HepG2 (cell line): Measurements from ENCODE around the gene SNX4. TPM values are rescaled to one million over a fixed set of nuclear protein-coding genes. Genes with fewer than 3 reads are reported as not detected.

Source experiments
- KDM5B ChIP-seq: sonication (generic); formaldehyde crosslinking; IDR thresholded peaks from 2 replicates; pipeline ENCODE4 v1.4.0; 2020; ENCODE audit warnings: missing genetic modification reagents, mild to moderate bottlenecking, borderline replicate concordance
- MXI1 ChIP-seq: IDR thresholded peaks from 3 replicates; pipeline ENCODE4 v1.6.1; 2012; ENCODE audit warnings: low read depth, low read length, inconsistent platforms, borderline replicate concordance
- MYNN ChIP-seq: sonication (generic); formaldehyde crosslinking; IDR thresholded peaks from 2 replicates; pipeline ENCODE4 v1.4.0; 2020; ENCODE audit warnings: mild to moderate bottlenecking, low read depth, missing genetic modification reagents
- NFIB ChIP-seq: sonication (generic); formaldehyde crosslinking; IDR thresholded peaks from 2 replicates; pipeline ENCODE4 v1.9.0; 2021; ENCODE audit warnings: missing genetic modification reagents, mild to moderate bottlenecking, borderline replicate concordance
- NONO ChIP-seq, 2 experiments: fragments of 450-650 bp in 1 of 2; sonication (generic) in 1 of 2; formaldehyde crosslinking in 1 of 2; IDR thresholded peaks in 1 of 2; conservative IDR thresholded peaks in 1 of 2; 2 replicates each; pipeline versions ENCODE4 v1.6.1 to v1.8.0; 2017 to 2022; ENCODE audit warnings: mild to moderate bottlenecking in 1 of 2, missing genetic modification reagents in 1 of 2, moderate library complexity in 1 of 2
- ZC3H4 ChIP-seq: sonication (generic); formaldehyde crosslinking; IDR thresholded peaks from 2 replicates; pipeline ENCODE4 v1.4.0; 2020; ENCODE audit warnings: missing genetic modification reagents, borderline replicate concordance
- ZMYM3 ChIP-seq: sonication (generic); formaldehyde crosslinking; IDR thresholded peaks from 2 replicates; pipeline ENCODE4 v1.5.1; 2020; ENCODE audit warnings: mild to moderate bottlenecking, missing genetic modification reagents
- ZNF598 ChIP-seq: sonication (generic); formaldehyde crosslinking; IDR thresholded peaks from 2 replicates; pipeline ENCODE4 v1.5.1; 2020; ENCODE audit warnings: mild to moderate bottlenecking, missing genetic modification reagents, borderline replicate concordance
- ZNF616 ChIP-seq: sonication (generic); formaldehyde crosslinking; IDR thresholded peaks from 2 replicates; pipeline ENCODE4 v1.5.0; 2020; ENCODE audit warnings: low read depth, mild to moderate bottlenecking, missing genetic modification reagents
- polyA plus RNA-seq, 8 experiments: library from polyadenylated mRNA; depleted of rRNA in 3 of 8; stranded (reverse) in 7 of 8; unstranded in 1 of 8; fragments of >200 nt; fragmentation: Illumina TruSeq in 4 of 8; extraction: Trizol in 4 of 8; gene quantifications; 2 replicates each; pipeline versions ENCODE4 v1.2.1 to v1.2.3, GENCODE V29; 2011 to 2016; ENCODE audit warnings: low read depth in 4 of 8, missing spikeins in 1 of 8, mixed read lengths in 1 of 8; ENCODE audit not compliant: insufficient read depth in 1 of 8
- total RNA-seq, 5 experiments: library from RNA; depleted of rRNA; stranded (reverse); fragments of >200 nt; fragmentation: Illumina TruSeq; extraction: Trizol; gene quantifications; 2 replicates each; pipeline ENCODE4 v1.2.3, GENCODE V29; 2016; ENCODE audit warnings: low read depth in 1 of 5
- TF ChIP-seq, protein P1 (sequence below): IDR thresholded peaks from 2 replicates; pipeline ENCODE4 v1.6.1; 2016; ENCODE audit warnings: low read depth, missing genetic modification reagents, missing compliant biosample characterization
- TF ChIP-seq, protein P2 (sequence below): sonication (generic); formaldehyde crosslinking; IDR thresholded peaks from 2 replicates; pipeline ENCODE4 v1.4.0; 2020; ENCODE audit warnings: missing genetic modification reagents, borderline replicate concordance
- TF ChIP-seq, protein P3 (sequence below): sonication (generic); formaldehyde crosslinking; conservative IDR thresholded peaks from 2 replicates; pipeline ENCODE4 v1.5.0; 2020; ENCODE audit warnings: missing genetic modification reagents

Gene SNX4
- total and polyA plus RNA-seq, 2 of the 13 experiments (the other 11 are each of a cell fraction or from before 2014, with no cell fraction given): 18.1 to 73.6 TPM

DNA sequence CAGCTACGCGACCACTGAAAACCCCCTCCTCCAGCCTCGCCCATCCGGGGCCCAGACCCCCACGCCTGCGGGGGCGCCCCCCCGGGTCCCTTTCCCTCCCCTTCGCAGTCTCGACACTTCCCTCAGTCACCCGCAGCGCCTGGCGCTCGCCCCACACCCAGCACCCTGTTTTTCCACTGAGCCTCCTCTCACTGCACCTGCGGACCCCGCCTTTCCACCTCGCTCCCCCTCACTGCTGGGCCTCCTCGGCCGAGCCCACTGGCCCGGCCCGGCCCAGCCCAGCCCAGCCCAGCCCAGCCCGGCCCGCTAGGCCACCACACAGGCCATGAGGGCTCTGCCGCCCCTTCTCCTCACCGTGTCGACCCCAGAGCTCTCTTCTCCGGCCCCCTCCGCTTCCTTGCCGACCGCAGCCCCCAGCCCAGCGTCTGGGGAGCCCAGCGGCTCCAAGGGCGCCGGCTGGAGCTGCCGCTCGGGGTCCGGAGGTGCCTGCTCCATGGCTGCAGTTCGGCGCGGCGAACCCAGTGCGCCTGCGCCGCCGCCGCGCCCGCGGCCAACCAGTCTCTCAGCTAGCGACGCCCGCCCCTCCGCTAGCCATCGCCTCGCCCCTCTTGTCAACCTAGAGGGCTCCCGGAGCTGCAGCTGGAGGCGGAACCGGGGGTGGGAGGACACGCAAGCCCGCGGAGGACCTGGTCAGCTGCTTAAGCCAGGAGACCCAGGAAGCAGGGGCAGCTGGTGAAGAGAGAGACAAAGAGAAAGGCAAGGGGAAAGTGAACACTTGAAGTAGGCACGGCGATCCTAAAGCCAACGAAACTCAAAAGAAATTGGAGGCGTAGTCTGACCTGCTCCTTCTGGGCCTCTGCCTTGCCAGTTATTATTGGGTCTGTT lies at the start of gene SNX4 (continued):
- TF ChIP-seq NFIB: no peak
- peak; percentile 60; the same call in 1 of the 2 replicates for TF ChIP-seq KDM5B (CRISPR knock-in tag)
- TF ChIP-seq, protein P1, sequence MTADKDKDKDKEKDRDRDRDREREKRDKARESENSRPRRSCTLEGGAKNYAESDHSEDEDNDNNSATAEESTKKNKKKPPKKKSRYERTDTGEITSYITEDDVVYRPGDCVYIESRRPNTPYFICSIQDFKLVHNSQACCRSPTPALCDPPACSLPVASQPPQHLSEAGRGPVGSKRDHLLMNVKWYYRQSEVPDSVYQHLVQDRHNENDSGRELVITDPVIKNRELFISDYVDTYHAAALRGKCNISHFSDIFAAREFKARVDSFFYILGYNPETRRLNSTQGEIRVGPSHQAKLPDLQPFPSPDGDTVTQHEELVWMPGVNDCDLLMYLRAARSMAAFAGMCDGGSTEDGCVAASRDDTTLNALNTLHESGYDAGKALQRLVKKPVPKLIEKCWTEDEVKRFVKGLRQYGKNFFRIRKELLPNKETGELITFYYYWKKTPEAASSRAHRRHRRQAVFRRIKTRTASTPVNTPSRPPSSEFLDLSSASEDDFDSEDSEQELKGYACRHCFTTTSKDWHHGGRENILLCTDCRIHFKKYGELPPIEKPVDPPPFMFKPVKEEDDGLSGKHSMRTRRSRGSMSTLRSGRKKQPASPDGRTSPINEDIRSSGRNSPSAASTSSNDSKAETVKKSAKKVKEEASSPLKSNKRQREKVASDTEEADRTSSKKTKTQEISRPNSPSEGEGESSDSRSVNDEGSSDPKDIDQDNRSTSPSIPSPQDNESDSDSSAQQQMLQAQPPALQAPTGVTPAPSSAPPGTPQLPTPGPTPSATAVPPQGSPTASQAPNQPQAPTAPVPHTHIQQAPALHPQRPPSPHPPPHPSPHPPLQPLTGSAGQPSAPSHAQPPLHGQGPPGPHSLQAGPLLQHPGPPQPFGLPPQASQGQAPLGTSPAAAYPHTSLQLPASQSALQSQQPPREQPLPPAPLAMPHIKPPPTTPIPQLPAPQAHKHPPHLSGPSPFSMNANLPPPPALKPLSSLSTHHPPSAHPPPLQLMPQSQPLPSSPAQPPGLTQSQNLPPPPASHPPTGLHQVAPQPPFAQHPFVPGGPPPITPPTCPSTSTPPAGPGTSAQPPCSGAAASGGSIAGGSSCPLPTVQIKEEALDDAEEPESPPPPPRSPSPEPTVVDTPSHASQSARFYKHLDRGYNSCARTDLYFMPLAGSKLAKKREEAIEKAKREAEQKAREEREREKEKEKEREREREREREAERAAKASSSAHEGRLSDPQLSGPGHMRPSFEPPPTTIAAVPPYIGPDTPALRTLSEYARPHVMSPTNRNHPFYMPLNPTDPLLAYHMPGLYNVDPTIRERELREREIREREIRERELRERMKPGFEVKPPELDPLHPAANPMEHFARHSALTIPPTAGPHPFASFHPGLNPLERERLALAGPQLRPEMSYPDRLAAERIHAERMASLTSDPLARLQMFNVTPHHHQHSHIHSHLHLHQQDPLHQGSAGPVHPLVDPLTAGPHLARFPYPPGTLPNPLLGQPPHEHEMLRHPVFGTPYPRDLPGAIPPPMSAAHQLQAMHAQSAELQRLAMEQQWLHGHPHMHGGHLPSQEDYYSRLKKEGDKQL (CRISPR knock-in tag): no peak
- TF ChIP-seq, protein P2, sequence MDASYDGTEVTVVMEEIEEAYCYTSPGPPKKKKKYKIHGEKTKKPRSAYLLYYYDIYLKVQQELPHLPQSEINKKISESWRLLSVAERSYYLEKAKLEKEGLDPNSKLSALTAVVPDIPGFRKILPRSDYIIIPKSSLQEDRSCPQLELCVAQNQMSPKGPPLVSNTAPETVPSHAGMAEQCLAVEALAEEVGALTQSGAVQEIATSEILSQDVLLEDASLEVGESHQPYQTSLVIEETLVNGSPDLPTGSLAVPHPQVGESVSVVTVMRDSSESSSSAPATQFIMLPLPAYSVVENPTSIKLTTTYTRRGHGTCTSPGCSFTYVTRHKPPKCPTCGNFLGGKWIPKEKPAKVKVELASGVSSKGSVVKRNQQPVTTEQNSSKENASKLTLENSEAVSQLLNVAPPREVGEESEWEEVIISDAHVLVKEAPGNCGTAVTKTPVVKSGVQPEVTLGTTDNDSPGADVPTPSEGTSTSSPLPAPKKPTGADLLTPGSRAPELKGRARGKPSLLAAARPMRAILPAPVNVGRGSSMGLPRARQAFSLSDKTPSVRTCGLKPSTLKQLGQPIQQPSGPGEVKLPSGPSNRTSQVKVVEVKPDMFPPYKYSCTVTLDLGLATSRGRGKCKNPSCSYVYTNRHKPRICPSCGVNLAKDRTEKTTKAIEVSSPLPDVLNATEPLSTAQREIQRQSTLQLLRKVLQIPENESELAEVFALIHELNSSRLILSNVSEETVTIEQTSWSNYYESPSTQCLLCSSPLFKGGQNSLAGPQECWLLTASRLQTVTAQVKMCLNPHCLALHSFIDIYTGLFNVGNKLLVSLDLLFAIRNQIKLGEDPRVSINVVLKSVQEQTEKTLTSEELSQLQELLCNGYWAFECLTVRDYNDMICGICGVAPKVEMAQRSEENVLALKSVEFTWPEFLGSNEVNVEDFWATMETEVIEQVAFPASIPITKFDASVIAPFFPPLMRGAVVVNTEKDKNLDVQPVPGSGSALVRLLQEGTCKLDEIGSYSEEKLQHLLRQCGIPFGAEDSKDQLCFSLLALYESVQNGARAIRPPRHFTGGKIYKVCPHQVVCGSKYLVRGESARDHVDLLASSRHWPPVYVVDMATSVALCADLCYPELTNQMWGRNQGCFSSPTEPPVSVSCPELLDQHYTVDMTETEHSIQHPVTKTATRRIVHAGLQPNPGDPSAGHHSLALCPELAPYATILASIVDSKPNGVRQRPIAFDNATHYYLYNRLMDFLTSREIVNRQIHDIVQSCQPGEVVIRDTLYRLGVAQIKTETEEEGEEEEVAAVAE: no peak
- TF ChIP-seq NONO (IDR thresholded peaks at IDR 0.05): no peak
- TF ChIP-seq NONO (CRISPR knock-in tag; conservative IDR thresholded peaks at IDR 0.05): peak; percentile 51; the same call in 1 of the 2 replicates
- TF ChIP-seq, protein P3, sequence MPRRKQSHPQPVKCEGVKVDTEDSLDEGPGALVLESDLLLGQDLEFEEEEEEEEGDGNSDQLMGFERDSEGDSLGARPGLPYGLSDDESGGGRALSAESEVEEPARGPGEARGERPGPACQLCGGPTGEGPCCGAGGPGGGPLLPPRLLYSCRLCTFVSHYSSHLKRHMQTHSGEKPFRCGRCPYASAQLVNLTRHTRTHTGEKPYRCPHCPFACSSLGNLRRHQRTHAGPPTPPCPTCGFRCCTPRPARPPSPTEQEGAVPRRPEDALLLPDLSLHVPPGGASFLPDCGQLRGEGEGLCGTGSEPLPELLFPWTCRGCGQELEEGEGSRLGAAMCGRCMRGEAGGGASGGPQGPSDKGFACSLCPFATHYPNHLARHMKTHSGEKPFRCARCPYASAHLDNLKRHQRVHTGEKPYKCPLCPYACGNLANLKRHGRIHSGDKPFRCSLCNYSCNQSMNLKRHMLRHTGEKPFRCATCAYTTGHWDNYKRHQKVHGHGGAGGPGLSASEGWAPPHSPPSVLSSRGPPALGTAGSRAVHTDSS (CRISPR knock-in tag): no peak
- TF ChIP-seq MXI1: peak; percentile 79; the same call in 1 of the 3 replicates
- TF ChIP-seq ZMYM3 (CRISPR knock-in tag): no peak
- TF ChIP-seq ZNF616 (CRISPR knock-in tag): no peak
- TF ChIP-seq ZNF598 (CRISPR knock-in tag): 0 out of 2 replicates have a peak, but pooled peaks have one; percentile 10
- TF ChIP-seq ZC3H4 (CRISPR knock-in tag): no peak
- TF ChIP-seq MYNN: no peak
